GM12878 (cell line): ENCODE data around the gene QRFP. TPM values are rescaled to one million over a fixed set of nuclear protein-coding genes. Genes with fewer than 3 reads are reported as not detected.

Experiments
- ATAC-seq: fragments of 200-7000 bp; cut with Tn5 transposase; 3 replicates; pipeline ENCODE4 v1.9.1; 2020; ENCODE audit warnings: mild to moderate bottlenecking, moderate library complexity
- BruUV-seq: library from RNA; stranded (reverse); fragments of 400-500 nt; replicated peaks from 2 replicates; lab custom pipeline; 2021; lab: Mats Ljungman, UMichigan
- CTCF ChIA-PET: fragments of 300-600 bp; sonication (Branson Sonifier 250); formaldehyde crosslinking; extraction: SDS; loops from one replicate; lab custom pipeline; 2021; ENCODE audit warnings: inconsistent platforms; lab: Yijun Ruan, JAX
- POLR2A ChIA-PET: fragments of 350-600 bp; formaldehyde crosslinking; extraction: SDS; loops from one replicate; lab custom pipeline; 2021; ENCODE audit warnings: inconsistent platforms; lab: Charles Lee
- RAD21 ChIA-PET: fragments of 300-600 bp; sonication (Branson Sonifier 250); formaldehyde crosslinking; loops from one replicate; lab custom pipeline; 2023; ENCODE audit warnings: antibody characterized with exemption; ENCODE audit not compliant: unreplicated experiment; lab: Charles Lee
- SMC1A ChIA-PET: fragments of 300-600 bp; sonication (Branson Sonifier 250); formaldehyde crosslinking; loops from one replicate; lab custom pipeline; 2023; ENCODE audit not compliant: unreplicated experiment, uncharacterized antibody; lab: Charles Lee
- DNase-seq: peaks from one replicate; pipeline ENCODE4 v3.0.0-alpha.2; 2011; ENCODE audit warnings: low read depth, low spot score
- FAIRE-seq: peaks from 3 replicates; lab custom pipeline; 2011; peaks lifted over from hg19 to GRCh38; lab: Jason Lieb, UNC
- H2AFZ ChIP-seq: 2 replicates; pipeline ENCODE4 v1.6.0; 2011; ENCODE audit warnings: low read depth, low read length, control low read depth; ENCODE audit not compliant: control insufficient read depth
- H3K27ac ChIP-seq: 2 replicates; pipeline ENCODE4 v1.5.1; 2011; ENCODE audit warnings: control low read depth; ENCODE audit not compliant: control insufficient read depth, insufficient read depth
- H3K27me3 ChIP-seq, 2 experiments: replicated peaks in 1 of 2; 2 replicates each; pipeline versions ENCODE4 v1.6.0 to v1.6.1; 2011; ENCODE audit warnings: low read length in 1 of 2; ENCODE audit not compliant: control insufficient read depth in 2 of 2, insufficient read depth in 2 of 2
- H3K36me3 ChIP-seq, 2 experiments: 2 replicates each; pipeline ENCODE4 v1.5.1; 2011; ENCODE audit warnings: low read length in 1 of 2; ENCODE audit not compliant: control insufficient read depth in 2 of 2, insufficient read depth in 2 of 2
- H3K4me1 ChIP-seq: 2 replicates; pipeline ENCODE4 v1.6.1; 2011; ENCODE audit warnings: mild to moderate bottlenecking, low read length, moderate library complexity, mixed read lengths; ENCODE audit not compliant: control insufficient read depth, insufficient read depth
- H3K4me2 ChIP-seq: 2 replicates; pipeline ENCODE4 v1.6.0; 2011; ENCODE audit warnings: control low read depth; ENCODE audit not compliant: control insufficient read depth, insufficient read depth
- H3K4me3 ChIP-seq: fragments of 200-600 bp; sonication (generic); 2 replicates; pipeline ENCODE4 v1.5.1; 2016
- H3K79me2 ChIP-seq: 2 replicates; pipeline ENCODE4 v1.6.0; 2011; ENCODE audit warnings: low read length; ENCODE audit not compliant: control insufficient read depth, insufficient read depth
- H3K9ac ChIP-seq: 2 replicates; pipeline ENCODE4 v1.8.0; 2011; ENCODE audit warnings: low read length, control low read depth, mixed read lengths; ENCODE audit not compliant: control insufficient read depth, insufficient read depth
- H3K9me3 ChIP-seq: replicated peaks from 3 replicates; pipeline ENCODE4 v1.5.1; 2011; ENCODE audit warnings: mild to moderate bottlenecking, low read length; ENCODE audit not compliant: control insufficient read depth, insufficient read depth
- H4K20me1 ChIP-seq: 2 replicates; pipeline ENCODE4 v1.6.0; 2011; ENCODE audit not compliant: control insufficient read depth, insufficient read depth
- MLLT1 ChIP-seq: fragments of 450-650 bp; IDR thresholded peaks from 2 replicates; pipeline ENCODE4 v1.6.1; 2016; ENCODE audit warnings: mild to moderate bottlenecking
- MYB ChIP-seq: fragments of 150-350 bp; IDR thresholded peaks from 2 replicates; pipeline ENCODE4 v1.6.1; 2014; ENCODE audit warnings: mild to moderate bottlenecking, low read depth, low read length, borderline replicate concordance
- NFYB ChIP-seq: IDR thresholded peaks from 2 replicates; pipeline ENCODE4 v1.6.1; 2011; ENCODE audit warnings: low read depth, mild to moderate bottlenecking, low read length, improper control_type of control experiment, moderate library complexity; ENCODE audit not compliant: insufficient read depth
- NRF1 ChIP-seq: conservative IDR thresholded peaks from 2 replicates; pipeline ENCODE4 v1.6.1; 2011; ENCODE audit warnings: mild to moderate bottlenecking, low read depth, low read length, improper control_type of control experiment
- PAX5 ChIP-seq: IDR thresholded peaks from 2 replicates; pipeline ENCODE4 v1.6.1; 2011; ENCODE audit warnings: low read depth, low read length, borderline replicate concordance
- ZNF24 ChIP-seq: fragments of 450-650 bp; IDR thresholded peaks from 2 replicates; pipeline ENCODE4 v1.6.1; 2017; ENCODE audit warnings: antibody characterized with exemption, mild to moderate bottlenecking
- WGBS: methylation state at CpG from one replicate; pipeline ENCODE4 v1.1.6; 2016; ENCODE audit warnings: low lambda C conversion rate; ENCODE audit not compliant: insufficient replicate concordance, insufficient coverage; ENCODE audit errors: missing lambda C conversion rate; 5-methylcytosine and 5-hydroxymethylcytosine counted together
- in situ Hi-C: fragments of 300-500 bp; cut with MboI; formaldehyde crosslinking; loops from 9 replicates; pipeline ENCODE4 v1.14.3; 2018; ENCODE audit warnings: mixed read lengths
- intact Hi-C: fragments of 100-400 bp; cut with micrococcal nuclease; formaldehyde crosslinking; loops from one replicate; pipeline ENCODE4 v1.14.2; 2022; ENCODE audit not compliant: unreplicated experiment
- polyA plus RNA-seq, 11 experiments: library from polyadenylated mRNA; depleted of rRNA in 4 of 11; unstranded in 6 of 11; stranded (reverse) in 5 of 11; fragments of >200 nt; fragmentation: Nextera tagmentation in 4 of 11; fragmentation: Illumina TruSeq in 1 of 11; extraction: Ambion mirVana in 4 of 11; extraction: Trizol in 1 of 11; gene quantifications; 1 replicate in 1 of 11; 2 replicates in 10 of 11; pipeline versions ENCODE4 v1.2.1 to v1.2.3, GENCODE V29; 2011 to 2016; ENCODE audit warnings: inconsistent platforms in 2 of 11, missing spikeins in 2 of 11, low read depth in 1 of 11
- total RNA-seq, 4 experiments: library from RNA; depleted of rRNA in 3 of 4; stranded (reverse); fragments of >200 nt in 3 of 4; fragmentation: Illumina TruSeq in 1 of 4; extraction: Trizol in 1 of 4; gene quantifications; 2 replicates each; pipeline versions ENCODE4 v1.2.1 to v1.2.3, GENCODE V29; 2013 to 2021
- TF ChIP-seq, protein P1 (sequence below): IDR thresholded peaks from 2 replicates; pipeline ENCODE4 v1.6.1; 2012; ENCODE audit warnings: low read depth, low read length, improper control_type of control experiment
- TF ChIP-seq, protein P2 (sequence below): IDR thresholded peaks from 2 replicates; pipeline ENCODE4 v1.6.1; 2012; ENCODE audit warnings: low read depth, low read length, improper control_type of control experiment

The QRFP gene
- total and polyA plus RNA-seq, 10 of the 15 experiments (the other 5 are each of a cell fraction or from before 2014, with no cell fraction given) = not detected

DNA sequence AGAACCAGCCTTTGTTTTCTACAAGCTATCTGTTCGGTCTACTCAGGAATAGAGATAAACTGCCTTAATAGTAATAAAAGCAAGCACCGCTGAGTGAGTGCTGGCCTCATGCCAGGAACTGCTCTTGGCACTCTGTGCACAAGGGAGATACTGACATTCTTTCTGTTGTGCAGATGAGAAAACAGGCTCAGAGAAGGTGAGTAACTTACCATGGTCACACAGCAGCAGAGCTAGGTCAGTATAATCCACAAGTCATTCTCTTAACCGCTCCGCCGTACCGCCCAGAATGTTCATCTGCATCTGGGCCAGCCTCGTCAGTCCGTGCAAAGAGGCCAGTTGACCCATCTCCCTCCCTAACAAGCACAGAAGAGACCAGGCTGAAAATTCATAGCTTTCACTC is 27.4 kb downstream of the QRFP start:
- H3K27me3 ChIP-seq = no peaks in the 10 kb centered on the region
- H3K79me2 ChIP-seq = no peaks in the 10 kb centered on the region
- in situ Hi-C loops (loop anchor here (5.0 to 10.0 kb wide), 3 partner anchors 73 to 414 kb away; no protein-coding TSS in a partner anchor), intact Hi-C loops (no loop called here)
- H3K4me1 ChIP-seq = peaks cover 25% of the 10 kb centered on the region
- DNase-seq (no peak), ATAC-seq (no peak), FAIRE-seq (no peak)
- POLR2A ChIA-PET = interaction anchor here (1.3 kb wide), 1 partner anchor 11 kb away, joined by 4 read pairs; no protein-coding TSS in a partner anchor
- no peaks in the 10 kb centered on the region for H3K9me3 ChIP-seq
- peaks cover 11 to 25% of the 10 kb centered on the region in 2 experiments for H3K36me3 ChIP-seq
- BruUV-seq = no TSS peak
- H3K9ac ChIP-seq = no peak overlapping the region
- no peak overlapping the region for H2AFZ ChIP-seq
- H3K4me3 ChIP-seq = no peak overlapping the region
- RAD21 ChIA-PET = interaction anchor here (0.8 to 3.4 kb wide), 16 partner anchors 23 to 177 kb away, joined by 3 to 33 read pairs (median 4); no protein-coding TSS in a partner anchor
- SMC1A ChIA-PET = interaction anchor here (0.7 to 3.7 kb wide), 22 partner anchors 9 to 281 kb away, joined by 3 to 20 read pairs (median 9); partner anchors contain the start of gene EXOSC2
- CTCF ChIA-PET = interaction anchor here (0.8 to 11.0 kb wide), 29 partner anchors 8 to 467 kb away, joined by 3 to 267 read pairs (median 5); partner anchors contain the start of gene FIBCD1
- no peak overlapping the region for H3K27ac ChIP-seq
- peaks cover 8% of the 10 kb centered on the region; the same call in 1 of the 2 replicates for H4K20me1 ChIP-seq
- no peak overlapping the region for H3K4me2 ChIP-seq
- 99% methylated on average over 8 of the region's 8 CpGs for WGBS
- no peak for TF ChIP-seq NFYB
- TF ChIP-seq, protein P1, sequence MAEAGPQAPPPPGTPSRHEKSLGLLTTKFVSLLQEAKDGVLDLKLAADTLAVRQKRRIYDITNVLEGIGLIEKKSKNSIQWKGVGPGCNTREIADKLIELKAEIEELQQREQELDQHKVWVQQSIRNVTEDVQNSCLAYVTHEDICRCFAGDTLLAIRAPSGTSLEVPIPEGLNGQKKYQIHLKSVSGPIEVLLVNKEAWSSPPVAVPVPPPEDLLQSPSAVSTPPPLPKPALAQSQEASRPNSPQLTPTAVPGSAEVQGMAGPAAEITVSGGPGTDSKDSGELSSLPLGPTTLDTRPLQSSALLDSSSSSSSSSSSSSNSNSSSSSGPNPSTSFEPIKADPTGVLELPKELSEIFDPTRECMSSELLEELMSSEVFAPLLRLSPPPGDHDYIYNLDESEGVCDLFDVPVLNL = no peak
- no peak for TF ChIP-seq NRF1
- no peak for TF ChIP-seq MLLT1
- TF ChIP-seq, protein P2, sequence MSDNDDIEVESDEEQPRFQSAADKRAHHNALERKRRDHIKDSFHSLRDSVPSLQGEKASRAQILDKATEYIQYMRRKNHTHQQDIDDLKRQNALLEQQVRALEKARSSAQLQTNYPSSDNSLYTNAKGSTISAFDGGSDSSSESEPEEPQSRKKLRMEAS = no peak
- no peak for TF ChIP-seq PAX5
- TF ChIP-seq ZNF24 = no peak
- TF ChIP-seq MYB = no peak
